ENCODE results near the gene ACR. TPM values are rescaled to one million over a fixed set of nuclear protein-coding genes. Genes with fewer than 3 reads are reported as not detected.

ACR gene
- total RNA-seq, 1 donor = not detected

DNA sequence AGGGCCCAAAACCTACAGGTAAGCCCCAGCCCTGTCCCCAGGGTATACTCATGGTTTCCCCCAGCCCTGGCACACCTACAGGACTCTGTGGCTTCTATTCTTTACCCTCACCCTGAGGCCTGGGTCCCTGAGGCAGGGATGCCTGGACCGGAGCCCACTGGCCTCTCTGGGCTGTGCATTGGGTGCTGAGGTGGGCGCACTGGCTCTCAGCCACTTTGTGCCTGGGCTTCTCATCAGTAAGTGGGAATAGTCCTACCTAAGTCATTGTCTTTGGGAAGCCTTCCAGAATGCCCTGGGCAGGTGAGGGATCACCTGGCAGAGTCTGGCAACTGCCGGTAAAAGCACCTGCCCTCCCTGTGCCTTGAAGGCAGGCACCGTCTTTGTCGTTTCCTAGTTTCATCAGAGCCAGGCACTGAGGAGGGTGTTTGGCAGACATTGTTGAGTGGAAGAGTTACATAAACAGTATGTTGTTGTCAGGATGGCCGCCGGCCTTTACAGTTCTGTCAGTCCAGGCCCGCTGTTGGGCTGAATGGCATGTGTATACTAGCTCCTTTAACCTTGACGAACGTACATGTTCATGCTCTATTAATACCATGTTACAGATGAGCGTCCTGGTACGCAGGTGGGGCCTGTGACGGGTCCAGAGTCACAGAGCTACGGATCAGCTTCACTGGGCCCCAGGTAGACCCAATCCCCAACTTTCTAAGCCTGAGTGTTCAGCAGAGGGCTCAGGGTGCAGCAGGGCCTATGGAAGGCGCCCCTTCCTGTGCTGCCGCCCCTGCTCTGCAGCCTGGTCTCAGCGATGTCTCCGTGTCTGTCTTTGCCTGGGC, 42.4 kb upstream of the ACR start:
- TF ChIP-seq, protein P1, sequence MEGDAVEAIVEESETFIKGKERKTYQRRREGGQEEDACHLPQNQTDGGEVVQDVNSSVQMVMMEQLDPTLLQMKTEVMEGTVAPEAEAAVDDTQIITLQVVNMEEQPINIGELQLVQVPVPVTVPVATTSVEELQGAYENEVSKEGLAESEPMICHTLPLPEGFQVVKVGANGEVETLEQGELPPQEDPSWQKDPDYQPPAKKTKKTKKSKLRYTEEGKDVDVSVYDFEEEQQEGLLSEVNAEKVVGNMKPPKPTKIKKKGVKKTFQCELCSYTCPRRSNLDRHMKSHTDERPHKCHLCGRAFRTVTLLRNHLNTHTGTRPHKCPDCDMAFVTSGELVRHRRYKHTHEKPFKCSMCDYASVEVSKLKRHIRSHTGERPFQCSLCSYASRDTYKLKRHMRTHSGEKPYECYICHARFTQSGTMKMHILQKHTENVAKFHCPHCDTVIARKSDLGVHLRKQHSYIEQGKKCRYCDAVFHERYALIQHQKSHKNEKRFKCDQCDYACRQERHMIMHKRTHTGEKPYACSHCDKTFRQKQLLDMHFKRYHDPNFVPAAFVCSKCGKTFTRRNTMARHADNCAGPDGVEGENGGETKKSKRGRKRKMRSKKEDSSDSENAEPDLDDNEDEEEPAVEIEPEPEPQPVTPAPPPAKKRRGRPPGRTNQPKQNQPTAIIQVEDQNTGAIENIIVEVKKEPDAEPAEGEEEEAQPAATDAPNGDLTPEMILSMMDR (IDR thresholded peaks at IDR 0.05; ENCODE audit: insufficient read depth, low read length) = no peak
- DNase-seq (ENCODE audit: low read depth) = no peak
- no peak overlapping the region for H3K4me3 ChIP-seq (ENCODE audit: low read depth, low read length)

DNA sequence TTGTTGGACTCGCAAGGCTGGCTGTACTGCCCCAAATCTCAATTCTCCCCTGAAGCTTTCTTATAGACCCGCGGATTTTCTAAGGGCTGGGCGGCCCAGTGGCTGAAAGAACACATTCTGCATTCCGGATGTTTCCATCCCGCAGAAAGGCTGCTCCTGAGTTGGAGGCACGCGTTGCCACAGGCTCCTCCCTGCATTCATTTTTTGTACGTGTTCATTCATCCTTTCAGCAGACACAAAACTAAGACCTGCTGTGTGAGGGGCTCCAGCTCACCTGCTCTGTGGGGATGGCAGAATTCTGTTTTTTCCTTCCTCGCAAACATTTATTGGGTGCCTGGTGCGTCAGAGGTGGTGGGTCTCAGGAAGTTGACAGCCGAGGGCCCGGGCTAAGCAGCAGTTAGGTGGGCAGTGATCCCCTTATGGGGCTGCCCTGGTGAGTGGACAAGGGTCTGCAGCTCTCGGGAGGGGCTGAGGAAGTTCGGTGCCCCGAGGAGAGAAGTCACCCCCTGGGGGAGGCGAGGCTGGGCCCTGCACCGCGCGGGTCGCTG, 41.7 kb upstream of the ACR start:
- no peak for DNase-seq (ENCODE audit: low read depth)
- H3K4me3 ChIP-seq (ENCODE audit: low read depth, low read length) = no peak overlapping the region
- TF ChIP-seq, protein P1 (IDR thresholded peaks at IDR 0.05; ENCODE audit: insufficient read depth, low read length) = no peak

DNA sequence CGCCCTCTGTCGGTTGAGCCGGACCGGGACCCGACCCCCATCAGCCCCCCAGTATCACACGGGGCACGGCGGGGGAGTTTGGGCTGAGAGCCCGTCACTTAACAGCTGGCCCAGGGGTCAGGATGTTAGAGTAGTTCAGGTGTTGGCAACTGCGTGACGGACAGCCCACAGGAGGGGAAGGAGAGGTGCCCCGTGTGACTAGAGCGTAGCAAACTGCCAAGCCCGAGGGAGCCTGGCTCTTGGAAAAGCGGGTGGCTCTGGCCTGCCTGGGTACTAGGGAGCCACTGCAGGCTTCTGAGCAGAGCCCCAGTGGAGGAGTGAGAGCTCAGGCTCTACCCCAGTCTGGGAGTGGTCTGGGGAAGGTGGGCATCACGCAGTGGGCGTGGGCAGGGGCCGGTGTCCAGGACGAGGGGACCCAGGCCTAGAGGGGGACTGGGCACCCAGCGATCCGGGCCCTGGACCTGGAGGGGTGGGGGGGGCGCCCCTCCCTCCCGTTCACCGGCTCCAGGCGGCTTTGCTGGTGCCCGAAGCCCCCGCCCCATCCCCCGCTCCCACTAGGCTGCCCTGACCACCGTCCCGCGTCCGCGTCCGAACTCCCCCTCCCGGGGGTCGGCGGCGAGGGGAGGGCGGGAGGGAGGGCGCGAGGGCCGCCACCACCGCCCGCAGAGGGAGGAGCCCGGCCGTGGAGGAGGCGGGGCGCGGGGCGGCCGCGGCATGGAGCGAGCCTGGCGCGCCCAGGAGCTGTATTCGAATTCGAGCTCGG, 41.0 kb upstream of the ACR start:
- no peak for DNase-seq (ENCODE audit: low read depth)
- peak overlapping the region; percentile 53 for H3K4me3 ChIP-seq (ENCODE audit: low read depth, low read length)
- TF ChIP-seq, protein P1 (IDR thresholded peaks at IDR 0.05; ENCODE audit: insufficient read depth, low read length) = peak; percentile 53

- TF ChIP-seq, protein P1 (IDR thresholded peaks at IDR 0.05; ENCODE audit: insufficient read depth, low read length) = no peak
- H3K4me3 ChIP-seq (ENCODE audit: low read depth, low read length) = peak overlapping the region; percentile 65
- no peak for DNase-seq (ENCODE audit: low read depth)
These were observed 40.1 kb upstream of the ACR start for GRCh38 chr22:50697667-50698506.

GRCh38 chr22:50698546-50698945, 39.5 kb upstream of the ACR start:
- DNase-seq (ENCODE audit: low read depth) = no peak
- H3K4me3 ChIP-seq (ENCODE audit: low read depth, low read length) = no peak overlapping the region
- TF ChIP-seq, protein P1 (IDR thresholded peaks at IDR 0.05; ENCODE audit: insufficient read depth, low read length) = no peak
